GM18505 (cell line): Measurements from ENCODE around the gene PCDHGB1.
"Not testable (repeated sequence)": the region's sequence is repeated elsewhere in the genome, so short reads cannot be mapped to it uniquely, and the experiment has no call there.

Experiments
- ATAC-seq: cut with Tn5 transposase; IDR thresholded peaks from one replicate; pipeline ENCODE4 v1.9.1; 2021; ENCODE audit not compliant: unreplicated experiment
- POLR2A ChIP-seq: IDR thresholded peaks from 4 replicates; pipeline ENCODE4 v1.6.1; 2011; ENCODE audit warnings: borderline replicate concordance; ENCODE audit not compliant: insufficient read depth, insufficient read length; ENCODE audit errors: extremely low read depth

PCDHGB1 gene

DNA sequence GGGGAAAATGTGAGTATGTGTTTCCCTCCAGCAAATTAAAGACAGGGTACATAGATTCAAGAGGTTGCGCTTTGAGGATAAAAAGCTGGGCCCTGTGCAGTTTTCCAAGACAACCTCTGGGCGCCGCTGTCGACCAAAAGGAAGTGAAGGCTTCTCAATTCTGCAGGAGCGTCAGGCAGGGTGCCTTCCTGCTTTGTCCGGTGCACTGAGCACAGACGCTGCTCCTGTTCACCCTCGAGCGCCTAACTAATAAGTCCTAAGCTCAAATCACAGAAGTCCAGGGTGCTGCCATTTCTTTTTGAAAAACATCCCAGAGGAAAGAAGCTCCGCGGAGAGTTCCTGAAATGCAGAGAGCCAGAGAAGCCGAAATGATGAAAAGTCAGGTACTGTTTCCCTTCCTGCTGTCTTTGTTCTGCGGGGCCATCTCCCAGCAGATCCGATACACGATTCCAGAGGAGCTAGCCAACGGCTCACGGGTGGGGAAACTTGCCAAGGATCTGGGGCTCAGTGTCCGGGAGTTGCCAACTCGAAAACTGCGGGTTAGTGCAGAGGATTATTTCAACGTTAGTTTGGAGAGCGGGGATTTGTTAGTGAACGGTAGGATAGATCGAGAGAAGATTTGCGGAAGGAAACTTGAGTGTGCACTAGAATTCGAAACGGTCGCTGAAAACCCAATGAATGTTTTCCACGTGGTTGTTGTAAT, at the start of gene PCDHGB1:
TSS of gene PCDHGB1 (plus strand) at position 183 of the 703 bp plus-strand sequence. CDS start at position 345, 162 bp downstream.
- TF ChIP-seq POLR2A = no peak
- peak; percentile 62 for ATAC-seq

DNA sequence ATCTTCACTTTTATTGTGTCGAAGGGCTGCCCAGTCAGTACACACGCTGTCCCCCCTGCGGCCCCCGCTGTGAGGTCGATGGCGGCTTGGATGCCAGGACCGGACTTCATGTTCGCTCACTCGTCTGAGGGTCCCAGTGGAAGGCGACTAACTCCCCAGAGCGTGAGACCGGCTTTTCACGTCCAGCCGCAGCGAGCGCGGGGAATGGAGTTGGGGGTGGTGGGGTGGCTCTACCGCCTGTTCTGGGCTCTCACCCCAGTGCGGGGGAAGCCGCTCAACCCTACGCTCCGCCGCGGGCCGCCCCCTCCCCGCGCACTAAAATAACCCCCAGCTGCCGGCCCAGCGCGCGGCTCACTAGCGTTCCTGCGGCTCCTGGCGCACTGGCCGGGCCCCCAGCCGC, 46.1 kb upstream of the PCDHGB1 start, which contains the start of gene SLC25A2:
TSS of gene SLC25A2 (minus strand) at position 294 of the 400 bp plus-strand sequence. CDS start at position 110, 184 bp downstream.
- TF ChIP-seq POLR2A = no peak
- no peak for ATAC-seq

DNA sequence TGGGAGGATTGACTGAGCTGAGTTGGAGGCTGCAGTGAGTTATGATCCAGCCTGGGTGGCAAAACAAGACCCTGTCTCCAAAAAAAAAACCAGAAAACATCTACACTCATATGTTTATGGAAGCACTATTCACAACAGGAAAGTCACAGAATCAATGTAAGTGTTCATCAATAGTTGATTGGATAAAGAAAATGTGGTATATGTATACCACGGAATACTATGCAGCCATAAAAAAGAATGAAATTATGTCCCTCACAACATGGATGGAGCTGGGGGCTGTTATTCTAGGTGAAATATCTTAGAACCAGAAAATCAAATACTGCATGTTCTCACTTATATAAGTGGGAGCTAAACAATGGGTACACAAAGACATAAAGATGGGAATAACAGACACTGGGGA, 43.3 kb upstream of the PCDHGB1 start:
- no peak for ATAC-seq
- no peak for TF ChIP-seq POLR2A

DNA sequence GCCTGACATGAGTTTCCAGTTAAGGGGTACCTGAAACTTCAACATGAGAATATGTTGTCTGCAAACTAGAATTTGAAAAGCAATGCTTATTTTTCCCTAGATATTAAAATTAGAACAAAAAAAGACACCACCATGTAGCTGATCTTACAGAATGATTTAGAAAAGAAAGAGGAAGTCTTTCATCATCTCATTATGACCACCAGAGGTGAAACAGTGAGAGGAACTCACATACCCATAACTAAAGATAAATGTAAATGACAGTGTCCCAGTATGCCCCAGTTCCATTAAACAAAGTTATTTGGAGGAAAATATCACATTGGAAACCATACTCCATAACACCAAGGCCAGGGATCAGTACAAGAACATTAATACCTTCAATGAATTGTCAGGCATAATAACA, 36.2 kb upstream of the PCDHGB1 start:
- no peak for ATAC-seq
- TF ChIP-seq POLR2A = no peak

DNA sequence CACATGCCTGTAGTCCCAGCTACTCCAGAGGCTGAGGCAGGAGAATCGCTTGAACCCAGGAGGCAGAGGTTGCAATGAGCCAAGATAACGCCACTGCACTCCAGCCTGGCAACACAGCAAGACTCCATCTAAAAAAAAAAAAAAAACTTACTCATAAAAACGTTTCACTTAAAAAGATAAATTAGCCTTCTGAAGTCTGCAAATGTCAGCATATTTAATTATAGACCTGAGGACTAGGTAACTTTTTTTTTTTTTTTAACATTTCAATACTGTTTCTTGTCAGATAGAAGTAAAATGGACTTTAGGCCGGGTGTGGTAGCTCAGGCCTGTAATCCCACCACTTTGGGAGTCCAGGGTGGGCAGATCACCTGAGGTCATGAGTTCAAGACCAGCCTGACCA, 32.9 kb upstream of the PCDHGB1 start:
- not testable (repeated sequence) for ATAC-seq

DNA sequence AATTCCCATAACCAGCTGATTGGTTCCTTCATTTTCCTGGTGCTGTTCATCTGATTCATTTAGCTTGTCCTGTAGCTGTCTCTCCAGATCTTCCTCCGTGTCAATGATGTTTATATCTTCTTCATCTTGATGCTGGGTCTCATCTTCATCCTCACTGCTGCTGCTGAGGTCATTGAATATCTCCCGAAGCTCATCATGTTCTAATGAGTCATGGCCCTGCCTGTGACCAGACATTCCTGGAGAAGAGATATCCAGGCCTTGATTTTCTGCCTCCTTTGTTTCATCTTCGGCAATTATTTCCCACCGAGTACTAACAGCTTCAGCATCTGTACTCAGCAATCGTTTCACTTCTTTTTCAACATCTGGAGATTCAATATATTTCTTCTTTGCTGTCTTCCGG, 30.7 kb upstream of the PCDHGB1 start:
- no peak for TF ChIP-seq POLR2A
- no peak for ATAC-seq

DNA sequence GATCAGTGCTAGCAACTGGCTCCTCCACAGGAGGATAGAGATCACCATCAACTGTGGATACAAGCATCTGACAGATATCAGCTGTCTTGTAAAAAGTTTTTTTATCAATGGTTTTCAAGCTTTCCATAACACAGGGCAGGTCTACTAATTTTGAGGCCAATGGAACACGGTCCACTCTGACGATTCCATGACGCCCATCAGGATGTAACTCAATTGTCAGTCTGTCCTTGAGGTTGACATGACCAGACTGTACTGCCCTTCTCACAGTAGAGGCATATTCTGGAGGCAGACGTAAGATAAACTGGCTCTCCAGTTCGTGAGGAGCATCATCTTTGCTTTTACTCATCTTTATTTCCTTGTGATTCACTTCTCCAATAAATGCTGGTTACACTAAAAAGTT, 30.2 kb upstream of the PCDHGB1 start:
- no peak for ATAC-seq

DNA sequence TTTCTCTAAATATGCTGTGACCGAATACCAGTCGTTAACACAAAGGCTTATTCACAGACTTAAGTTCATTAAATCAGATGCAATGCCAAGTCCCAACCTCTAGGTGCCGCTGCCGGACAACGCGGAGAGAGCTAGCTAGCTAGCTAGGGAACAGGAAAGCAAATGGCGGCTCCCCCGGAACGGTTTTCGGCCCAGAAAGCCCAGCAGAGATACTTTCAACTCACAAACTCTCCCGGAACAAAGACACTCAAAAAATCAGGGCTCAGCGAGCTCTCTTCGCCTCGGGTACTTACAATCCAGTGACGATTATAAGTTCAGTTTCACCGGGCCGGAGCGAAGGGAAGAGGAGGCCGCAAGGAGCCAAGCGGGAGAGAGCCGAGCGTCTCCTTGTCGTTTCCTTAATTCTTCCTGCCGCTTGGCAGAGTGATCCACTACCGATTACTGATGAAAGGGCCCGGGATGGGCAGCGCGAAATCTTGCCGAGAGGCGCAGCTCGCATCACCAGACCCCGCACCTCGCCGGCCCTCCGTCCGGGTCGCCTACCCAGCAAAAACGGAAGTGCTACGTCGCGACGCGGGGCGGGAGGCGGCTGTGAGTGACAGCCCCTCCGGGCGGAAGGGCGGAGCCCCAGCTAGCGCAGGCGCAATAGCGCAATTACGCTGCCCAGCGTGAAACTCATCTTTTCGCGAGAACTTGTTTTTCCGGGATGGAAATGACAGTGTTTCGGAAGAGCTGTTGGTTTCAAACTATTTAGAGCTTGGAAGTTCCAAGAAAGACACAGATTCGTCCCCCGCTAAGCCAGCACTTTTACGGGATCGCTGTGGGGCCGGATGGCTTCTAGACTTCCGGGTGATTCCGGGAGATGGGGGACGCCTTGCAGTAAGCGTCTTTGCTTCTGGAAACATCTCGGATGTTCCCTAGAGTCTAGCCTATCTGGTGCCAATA, 29.4 kb upstream of the PCDHGB1 start, which contains the start of gene TAF7:
TSS of gene TAF7 (minus strand) at position 560 of the 945 bp plus-strand sequence. CDS start 740 bp downstream, outside the sequence.
- peak; percentile 95 for ATAC-seq

More for the DNA sequence above, 30.2 kb upstream of the PCDHGB1 start:
- TF ChIP-seq POLR2A = no peak

DNA sequence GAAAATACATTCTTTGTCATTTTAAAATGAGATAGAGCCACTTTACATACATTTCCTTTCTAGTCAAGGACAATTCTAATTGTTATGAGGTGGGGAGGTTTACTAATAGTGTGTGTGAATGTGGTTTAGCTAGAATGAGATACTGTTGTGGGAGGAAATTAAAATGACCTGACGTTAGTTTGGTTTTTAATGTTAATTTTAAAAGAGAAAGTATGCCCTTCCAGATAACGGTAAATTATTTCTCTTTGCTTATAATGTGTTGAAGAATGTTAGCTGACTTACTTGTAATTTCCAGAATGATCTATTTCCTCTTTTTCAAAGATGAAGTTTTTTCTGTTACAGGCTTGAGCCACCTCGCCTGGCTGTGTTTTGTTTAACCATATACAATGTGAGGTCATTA, 27.6 kb upstream of the PCDHGB1 start:
- no peak for TF ChIP-seq POLR2A
- no peak for ATAC-seq

More for the DNA sequence above, 29.4 kb upstream of the PCDHGB1 start, which contains the start of gene TAF7:
- TF ChIP-seq POLR2A = peak; percentile 98

DNA sequence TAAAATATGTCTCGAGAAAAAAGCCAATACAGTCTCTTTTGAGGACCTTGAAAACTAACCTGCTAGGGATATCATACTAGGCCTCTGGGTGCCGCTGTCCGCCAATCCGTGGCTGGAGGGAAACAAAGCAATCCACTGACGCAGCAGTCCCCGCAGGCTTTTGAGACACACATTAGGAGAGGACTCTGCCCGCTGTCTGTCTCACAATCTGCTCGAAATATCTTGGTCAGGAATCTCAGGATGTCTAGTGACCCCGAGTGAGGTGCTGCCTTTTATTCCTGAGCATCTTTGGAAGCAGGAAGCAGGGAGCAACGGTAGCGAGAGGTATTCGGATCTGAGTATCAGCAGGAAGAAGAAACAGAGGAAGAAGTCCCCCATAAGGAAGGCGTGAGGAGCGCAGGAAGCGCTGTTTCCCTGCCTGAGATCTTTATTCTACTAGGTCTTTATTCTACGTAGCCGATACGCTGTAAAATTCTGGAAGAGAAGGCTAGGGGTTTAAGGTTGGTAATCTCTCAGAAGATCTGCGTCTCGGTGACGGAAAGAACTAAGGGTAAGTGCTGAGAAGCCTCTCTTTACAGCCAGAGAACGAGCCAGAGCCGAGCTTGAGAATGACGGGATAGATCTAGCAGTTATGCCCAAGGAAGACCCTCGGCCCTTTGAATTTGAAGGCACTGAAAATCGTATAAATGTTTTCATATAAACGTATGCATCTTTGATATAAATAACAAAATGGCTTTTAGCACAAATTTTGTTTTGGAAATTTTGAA, 23.6 kb upstream of the PCDHGB1 start:
- TF ChIP-seq POLR2A = no peak
- ATAC-seq = peak; percentile 81

DNA sequence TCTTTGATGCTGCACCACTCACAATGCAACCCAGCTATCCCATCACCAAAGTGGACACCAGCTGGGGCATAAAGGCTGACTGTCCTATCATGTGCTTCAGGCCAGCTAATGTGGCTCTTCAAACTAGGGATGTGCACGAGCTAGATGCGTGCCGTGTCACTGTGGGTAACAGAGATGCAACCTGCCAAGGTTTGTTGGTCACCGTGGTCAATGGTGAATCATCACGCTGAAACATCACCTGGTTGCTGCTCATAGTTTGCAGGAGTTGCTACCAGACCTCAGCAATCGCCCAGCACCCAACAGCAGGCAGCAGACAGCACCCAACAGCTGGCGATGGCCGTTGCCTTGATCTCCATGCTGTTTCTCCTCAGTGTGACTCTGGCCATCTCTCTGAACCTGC, 21.7 kb upstream of the PCDHGB1 start:
- no peak for ATAC-seq
- no peak for TF ChIP-seq POLR2A

DNA sequence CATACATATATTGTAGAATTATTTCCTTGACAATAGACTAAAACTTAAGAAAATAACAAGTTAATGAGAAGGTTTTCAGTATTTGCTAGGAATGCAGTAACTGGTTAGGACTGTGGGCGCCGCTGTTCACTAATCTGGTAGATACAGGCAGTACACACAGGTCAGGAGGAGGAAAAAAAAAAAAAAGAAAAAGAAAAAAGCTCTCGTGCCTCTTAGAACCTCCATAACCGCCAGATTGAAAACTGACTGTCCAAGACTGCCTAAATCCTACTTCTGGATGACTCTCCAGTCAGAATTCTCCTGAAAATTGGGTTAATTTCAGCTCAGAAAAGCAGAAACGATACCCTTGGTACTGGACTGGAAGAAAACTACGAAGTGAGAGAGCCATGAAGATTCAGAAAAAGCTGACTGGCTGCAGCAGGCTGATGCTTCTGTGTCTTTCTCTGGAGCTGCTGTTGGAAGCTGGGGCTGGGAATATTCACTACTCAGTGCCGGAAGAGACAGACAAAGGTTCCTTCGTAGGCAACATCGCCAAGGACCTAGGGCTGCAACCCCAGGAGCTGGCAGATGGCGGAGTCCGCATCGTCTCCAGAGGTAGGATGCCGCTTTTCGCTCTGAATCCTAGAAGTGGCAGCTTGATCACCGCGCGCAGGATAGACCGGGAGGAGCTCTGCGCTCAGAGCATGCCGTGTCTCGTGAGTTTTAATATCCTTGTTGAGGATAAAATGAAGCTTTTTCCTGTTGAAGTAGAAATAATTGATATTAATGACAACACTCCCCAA, 19.4 kb upstream of the PCDHGB1 start, which contains the start of gene PCDHGA1:
TSS of gene PCDHGA1 (plus strand) at position 216 of the 782 bp plus-strand sequence.
- ATAC-seq = peak; percentile 49

DNA sequence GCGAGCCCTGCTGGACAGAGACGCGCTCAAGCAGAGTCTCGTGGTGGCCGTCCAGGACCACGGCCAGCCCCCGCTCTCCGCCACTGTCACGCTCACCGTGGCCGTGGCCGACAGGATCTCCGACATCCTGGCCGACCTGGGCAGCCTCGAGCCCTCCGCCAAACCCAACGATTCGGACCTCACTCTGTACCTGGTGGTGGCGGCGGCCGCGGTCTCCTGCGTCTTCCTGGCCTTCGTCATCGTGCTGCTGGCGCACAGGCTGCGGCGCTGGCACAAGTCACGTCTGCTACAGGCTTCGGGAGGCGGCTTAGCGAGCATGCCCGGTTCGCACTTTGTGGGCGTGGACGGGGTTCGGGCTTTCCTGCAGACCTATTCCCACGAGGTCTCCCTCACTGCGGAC, 17.3 kb upstream of the PCDHGB1 start:
- not testable (repeated sequence) for ATAC-seq

More for the DNA sequence above, 19.4 kb upstream of the PCDHGB1 start, which contains the start of gene PCDHGA1:
- no peak for TF ChIP-seq POLR2A
